RCC 7860 (cell line): Measurements from ENCODE around the gene REEP1.

Experiments
- DNase-seq: peaks from one replicate; pipeline ENCODE4 v3.0.0-alpha.2; 2015; ENCODE audit warnings: low spot score
- FAIRE-seq: peaks from 2 replicates; lab custom pipeline; 2012; peaks lifted over from hg19 to GRCh38; lab: Jason Lieb, UNC

Gene REEP1, protein sequence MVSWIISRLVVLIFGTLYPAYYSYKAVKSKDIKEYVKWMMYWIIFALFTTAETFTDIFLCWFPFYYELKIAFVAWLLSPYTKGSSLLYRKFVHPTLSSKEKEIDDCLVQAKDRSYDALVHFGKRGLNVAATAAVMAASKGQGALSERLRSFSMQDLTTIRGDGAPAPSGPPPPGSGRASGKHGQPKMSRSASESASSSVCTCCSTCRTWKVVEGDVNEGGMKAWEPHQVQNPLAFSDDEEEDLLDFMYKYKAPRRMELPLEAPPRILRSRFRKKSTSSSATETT

DNA sequence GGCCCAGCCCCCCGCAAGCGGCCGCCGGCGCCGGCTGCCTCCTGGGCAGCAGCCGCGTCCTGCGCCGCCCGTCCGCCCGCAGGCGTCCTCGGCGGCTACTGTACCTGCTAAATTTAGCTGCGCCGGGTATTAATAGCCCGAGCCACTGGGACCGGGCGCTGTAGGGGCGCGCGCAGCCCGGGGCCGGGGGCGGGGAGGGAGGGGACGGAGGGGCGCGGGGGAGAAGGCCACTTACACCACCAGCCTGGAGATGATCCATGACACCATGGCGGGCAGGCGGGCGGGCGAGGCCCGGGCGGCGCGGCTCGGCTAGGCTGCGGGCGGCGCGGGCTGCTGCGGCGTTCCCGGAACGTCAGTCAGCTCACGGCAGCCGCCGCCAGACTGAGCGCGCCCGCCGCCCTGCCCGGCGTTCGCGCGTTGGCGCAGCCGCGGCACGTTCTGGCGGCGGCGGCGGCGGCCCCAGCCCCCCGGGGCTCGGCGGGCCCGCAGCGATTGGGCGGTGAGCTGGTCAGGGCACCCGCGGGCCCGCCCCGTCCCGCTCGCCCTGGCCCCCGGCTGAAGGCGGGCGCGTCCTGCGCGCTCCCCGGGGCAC is at the start of gene REEP1:
Gene REEP1 (minus strand): TSS at position 383 of the 592 bp plus-strand sequence. CDS start 116 bp downstream, at position 267.
- DNase-seq (no peak), FAIRE-seq (no peak)

DNA sequence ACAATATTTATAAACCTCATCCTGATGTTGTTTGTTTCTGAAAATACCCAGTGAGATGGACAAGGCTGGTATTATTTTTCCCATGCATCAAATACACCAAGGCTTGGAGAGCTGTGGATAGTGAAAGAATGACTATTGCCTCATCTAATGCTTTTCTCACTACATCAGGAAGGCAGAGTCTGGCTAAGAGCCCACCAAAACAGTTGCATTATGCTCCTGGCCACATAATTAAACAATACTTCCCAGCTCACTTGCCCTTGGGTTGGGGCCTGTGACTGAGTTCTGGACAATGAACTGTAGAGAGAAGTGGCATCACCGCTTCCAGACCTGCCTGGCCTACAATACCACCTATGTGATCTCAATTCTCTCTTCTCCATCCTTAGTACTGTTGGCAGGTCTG is 46.4 kb upstream of the REEP1 start:
- FAIRE-seq, result no peak
- DNase-seq, result no peak

DNA sequence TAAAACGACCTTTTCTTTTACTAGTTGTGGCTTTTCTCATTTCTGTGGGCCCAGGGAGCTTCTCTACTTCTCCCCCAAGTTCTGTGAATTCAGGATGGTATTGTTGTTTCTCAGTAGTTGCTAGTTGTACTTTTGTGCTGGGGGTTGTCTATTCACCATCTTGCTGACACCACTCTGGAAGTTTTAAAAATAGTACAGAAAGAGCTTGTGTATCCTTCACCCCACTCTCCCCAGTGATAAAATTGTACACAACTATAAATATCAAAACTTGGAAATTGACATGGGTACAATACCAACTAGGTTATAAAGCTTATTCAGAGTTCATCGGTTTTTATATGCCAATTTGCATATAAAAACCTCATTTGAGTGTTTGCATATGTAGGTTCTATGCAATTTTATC is 45.3 kb upstream of the REEP1 start:
- no peak for FAIRE-seq
- DNase-seq, result no peak

DNA sequence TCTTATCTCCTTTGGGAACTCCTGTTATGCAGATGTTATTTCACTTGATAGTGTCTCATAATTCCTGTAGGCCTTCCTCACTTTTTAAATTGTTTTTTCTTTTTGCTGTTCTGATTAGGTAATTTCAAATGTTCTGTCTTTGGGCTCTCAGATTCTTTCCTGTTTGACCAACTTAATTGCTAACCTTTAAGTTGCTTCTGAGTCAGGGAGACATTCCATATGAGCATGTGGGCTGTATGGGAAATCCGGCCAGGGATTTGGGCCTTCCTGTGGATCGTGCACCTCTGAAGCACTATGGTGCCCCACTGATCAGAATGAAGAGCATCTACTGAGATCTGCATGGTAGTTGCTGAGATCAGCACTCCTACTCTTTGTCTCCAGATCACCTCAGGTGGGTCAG is 44.7 kb upstream of the REEP1 start:
- FAIRE-seq, result no peak
- no peak for DNase-seq

DNA sequence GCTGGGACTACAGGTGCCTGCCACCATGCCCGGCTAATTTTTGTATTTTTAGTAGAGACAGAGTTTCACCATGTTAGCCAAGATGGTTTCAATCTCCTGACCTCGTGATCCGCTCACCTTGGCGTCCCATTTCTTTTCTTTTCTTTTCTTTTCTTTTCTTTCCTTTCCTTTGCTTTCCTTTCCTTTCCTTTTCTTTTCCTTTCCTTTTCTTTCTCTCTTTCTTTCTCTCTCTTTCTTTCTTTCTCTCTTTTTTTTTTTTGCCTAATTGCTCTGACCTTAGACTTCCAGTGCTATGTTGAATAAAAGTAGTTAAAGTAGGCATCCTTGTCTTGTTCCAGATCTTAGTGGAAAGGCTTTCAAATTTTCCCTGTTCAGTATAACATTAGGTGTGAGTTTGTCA is 41.0 kb upstream of the REEP1 start:
- no peak for FAIRE-seq
- no peak for DNase-seq

DNA sequence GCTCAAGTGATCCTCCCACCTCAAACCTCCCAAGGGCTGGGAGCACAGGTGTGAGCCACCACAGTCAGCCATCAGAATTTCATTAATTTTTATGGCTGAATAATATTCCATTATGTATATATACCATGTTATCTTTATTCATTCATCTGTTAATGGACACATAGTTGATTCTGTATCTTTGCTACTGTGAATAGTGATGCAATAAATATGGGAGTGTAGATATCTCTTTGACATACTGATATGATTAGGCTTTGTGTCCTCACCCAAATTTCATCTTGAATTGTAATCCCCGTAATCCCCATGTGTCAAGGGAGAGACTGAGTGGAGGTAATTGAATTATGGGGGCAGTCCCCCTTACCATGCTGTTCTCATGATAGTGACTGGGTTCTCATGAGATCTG is 38.2 kb upstream of the REEP1 start:
- no peak for FAIRE-seq
- no peak for DNase-seq

DNA sequence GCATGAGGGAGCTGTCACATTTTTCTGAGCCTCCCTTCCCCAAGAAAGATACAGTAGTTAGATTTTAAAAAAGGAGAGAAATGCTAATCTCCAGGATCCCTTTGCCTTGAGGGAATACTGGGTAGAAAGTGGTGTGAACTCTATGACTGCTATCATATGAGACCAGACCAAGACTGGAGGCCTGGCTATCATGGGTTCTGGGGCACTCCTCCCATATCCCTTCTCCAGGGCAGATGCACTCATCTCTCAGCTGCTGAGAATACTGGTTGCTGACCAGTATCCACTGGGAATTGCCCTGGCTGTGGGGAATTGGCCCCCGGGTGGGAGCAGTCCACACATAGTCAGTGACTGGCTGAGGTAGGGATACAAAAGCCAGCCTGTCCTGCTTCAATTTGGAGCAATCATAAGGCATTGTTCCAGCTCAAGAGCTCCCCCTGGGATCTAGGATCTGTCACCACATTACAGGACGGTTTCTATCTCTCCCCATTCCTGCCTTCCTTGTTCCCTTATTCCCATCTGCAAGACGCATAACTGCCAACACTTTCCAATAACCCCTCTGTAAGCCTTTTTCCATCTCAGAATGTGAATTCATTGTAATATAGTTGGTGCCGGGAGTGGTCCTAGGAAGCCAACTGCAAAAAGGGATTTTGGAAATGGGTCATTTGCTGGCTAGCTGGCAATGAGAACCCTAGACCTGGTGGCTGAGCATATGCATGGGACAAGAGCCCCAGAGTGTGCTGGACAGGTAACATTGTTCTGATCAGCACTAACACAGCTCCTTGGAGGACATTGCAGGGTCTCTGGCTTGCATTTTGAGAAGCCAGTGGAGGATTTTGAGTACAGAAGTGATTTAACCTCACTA is 35.4 kb upstream of the REEP1 start:
- DNase-seq (peak; percentile 17), FAIRE-seq (no peak)

DNA sequence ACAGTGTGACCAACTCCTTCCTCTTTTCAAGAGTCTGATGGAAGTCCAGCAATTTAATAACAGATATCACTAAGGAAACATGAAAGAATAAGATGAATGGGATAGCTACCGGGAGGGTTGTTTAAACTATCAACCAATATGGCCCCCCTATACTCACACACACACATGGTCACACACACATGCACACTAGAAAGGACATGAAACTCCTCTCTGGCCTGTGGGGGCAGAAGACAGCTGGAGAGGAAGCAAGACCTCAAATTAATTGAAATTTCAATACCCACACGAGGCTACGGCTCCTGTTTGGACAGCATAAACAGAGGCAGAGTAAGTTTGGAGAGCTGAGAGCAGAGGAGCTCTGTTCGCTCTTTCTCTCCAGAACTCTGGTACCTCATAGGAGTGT is 34.7 kb upstream of the REEP1 start:
- no peak for DNase-seq

DNA sequence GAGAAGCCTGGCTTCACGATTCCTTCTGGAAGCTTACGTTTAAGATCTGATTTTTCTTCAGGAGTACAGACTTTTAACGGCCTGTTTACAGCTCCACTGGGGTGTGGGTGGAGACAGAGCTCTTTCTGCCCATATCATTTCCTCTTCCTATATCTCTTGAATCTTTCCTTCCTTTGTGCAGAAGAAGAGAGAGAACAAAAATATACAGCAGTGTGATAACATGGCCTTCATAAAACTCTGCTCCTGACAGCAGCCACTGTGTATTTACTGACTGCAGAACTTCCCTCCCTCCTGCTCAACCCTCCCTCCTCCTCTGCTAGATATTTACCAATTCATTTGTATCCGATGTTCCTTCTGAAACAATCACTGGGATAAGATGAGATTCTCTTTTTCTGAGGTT is 34.1 kb upstream of the REEP1 start:
- no peak for DNase-seq
- no peak for FAIRE-seq

More for the DNA sequence above, 34.7 kb upstream of the REEP1 start:
- FAIRE-seq, result no peak

DNA sequence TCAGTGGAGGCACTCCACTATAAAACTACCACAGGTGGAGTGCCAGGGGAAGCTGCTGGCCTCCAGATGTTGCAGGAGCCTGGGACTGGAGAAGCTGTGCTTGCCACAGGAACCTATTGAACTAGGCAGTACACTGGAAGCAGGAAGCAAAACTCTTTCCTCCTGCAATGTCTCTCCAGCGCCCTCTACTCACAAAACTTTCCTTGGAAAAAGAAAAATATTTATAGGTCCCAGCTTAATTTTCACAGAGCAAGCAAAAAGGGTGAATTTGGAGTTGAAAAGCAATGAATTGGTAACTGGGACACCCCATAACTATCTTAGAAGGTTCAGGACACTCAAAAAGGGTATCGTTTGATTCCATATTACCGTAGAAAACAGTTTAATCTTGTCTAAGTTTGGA is 33.2 kb upstream of the REEP1 start:
- no peak for DNase-seq
- FAIRE-seq, result no peak

DNA sequence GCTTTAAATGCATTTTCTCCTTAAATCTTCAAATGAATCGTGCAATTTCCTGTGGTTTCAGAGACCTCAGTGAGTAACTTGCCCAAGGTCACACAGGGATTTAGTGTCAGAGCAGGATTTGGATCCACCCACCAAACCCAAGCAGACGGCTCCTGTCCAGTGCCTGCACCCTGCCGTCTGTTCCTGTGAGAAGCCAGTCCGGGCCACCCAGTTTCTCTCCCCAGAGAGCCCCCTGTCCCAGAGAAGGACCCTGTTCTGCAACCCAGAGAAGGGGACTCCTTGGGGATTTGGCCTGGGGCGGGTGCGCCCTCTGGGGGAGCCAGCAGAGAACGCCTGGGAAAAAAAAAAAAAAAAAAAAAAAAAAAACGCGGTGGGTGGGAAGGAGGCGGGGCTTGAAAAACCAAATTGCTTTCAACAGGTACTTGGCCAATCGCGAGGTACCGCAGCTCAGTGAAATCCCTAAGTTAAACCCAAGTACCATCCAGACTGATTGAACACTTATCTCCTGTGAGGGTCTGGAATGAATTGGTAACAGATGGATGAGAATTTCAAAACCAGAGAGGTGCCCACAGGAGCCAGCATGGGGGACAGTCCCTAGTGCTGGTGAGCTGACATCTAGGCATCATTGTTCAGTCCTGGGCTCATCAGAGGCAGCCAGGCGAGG is 30.9 kb upstream of the REEP1 start:
- no peak for FAIRE-seq

DNA sequence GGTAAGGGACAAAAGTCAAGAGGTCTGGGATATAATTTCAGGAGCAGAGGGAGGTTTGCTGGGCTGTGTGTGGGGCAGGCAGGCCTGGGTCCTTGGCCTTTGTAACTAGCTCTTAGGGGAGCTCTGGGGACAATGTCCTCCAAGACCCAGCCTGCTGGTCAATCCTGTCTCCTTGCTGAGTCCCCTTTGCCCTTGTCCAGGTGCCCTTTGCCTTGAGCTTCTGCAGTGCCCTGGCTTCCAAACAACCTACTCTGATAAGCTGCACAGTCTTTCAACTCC is 30.0 kb upstream of the REEP1 start:
- DNase-seq (no peak), FAIRE-seq (no peak)

More for the DNA sequence above, 30.9 kb upstream of the REEP1 start:
- DNase-seq, result no peak

DNA sequence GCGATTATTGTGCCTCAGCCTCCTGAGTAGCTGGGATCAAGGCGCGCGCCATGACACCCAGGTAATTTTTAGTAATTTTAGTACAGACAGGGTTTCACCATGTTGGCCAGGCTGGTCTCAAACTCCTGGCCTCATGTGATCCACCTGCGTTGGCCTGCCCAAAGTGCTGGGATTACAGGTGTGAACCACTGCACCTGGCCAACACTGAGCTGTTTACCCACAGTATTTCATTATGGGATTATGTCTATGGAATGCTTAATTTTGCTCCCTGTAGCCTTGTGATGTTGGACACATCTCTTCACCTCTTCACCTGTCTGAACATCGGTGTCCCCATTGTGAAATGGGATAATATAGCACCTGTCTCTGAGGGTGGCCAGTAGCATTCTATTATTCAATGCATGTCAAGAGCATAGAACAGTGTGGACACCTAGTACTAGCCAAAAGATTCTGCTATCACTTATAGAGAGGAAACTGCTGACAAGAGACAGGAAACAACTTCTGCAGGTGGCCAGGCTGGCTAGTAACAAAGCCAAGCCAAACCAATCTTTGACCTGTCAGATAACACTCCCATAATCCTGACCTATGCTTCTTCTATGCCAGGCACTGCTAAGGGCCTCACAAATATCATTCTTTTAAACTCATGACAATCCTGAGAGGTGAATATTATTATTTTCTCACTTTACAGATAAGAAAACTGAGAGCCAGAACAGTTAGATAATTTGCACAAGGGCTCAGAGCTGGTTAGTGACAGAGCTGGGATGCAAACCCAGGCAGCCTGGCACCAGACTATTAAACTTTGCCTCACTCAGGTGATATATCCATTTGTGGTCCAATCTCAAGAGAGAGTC is 29.4 kb upstream of the REEP1 start:
- DNase-seq (no peak), FAIRE-seq (no peak)

DNA sequence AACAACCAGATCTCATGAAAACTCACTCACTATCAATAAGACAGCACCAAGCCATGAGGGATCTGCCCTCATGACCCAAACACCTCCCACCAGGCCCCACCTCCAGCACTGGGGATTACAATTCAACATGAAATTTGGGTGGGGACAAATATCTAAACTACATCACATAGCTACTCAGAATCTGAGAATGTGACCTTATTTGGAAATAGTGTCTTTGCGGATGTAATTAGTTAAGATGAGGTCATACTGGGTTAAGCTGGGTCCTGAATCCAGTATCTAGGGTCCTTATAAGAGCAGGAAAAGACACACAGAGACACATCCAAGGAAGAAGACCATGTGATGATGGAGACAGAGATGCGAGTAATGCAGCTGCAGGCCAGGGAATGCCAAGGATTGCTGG is 27.5 kb upstream of the REEP1 start:
- FAIRE-seq (no peak), DNase-seq (no peak)

DNA sequence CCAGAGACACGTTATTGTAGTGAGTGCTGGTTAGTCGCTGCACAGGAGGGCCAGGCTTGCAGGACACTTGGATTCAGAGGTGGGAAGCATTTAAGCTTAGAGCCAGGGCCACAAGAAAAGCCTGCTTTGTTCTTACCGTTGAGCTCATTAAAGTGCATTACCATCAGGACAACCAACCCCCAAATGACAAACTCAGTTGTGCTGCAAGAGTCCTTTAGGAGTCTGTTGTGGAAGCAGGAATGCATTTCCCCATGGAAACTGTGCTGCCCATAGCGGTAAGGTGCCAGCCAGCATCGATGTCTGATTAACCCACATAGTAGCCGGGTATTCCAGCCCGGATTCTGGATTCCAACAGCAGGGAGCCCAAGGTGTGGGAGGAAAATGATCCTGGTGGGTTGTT is 23.4 kb upstream of the REEP1 start:
- DNase-seq (no peak), FAIRE-seq (no peak)

DNA sequence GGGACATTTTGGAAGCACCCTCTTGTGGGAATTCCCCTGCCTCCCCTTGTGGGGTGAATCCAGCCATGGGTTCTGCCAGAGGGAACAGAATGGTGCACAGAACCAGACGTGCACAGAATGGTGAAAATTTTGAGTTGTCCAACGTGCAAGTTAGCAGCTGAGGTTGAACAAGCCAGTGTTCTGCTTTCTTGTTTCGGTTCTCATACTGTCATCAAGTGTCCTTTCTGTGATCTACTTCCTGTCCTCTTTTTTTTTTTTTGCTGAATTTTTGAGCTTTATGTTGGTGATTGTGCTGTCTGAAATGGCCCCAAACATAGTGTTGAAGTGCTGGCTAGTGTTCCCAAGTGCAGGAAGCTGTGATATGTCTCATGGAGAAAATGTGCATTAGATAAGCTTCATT is 21.5 kb upstream of the REEP1 start:
- no peak for FAIRE-seq

DNA sequence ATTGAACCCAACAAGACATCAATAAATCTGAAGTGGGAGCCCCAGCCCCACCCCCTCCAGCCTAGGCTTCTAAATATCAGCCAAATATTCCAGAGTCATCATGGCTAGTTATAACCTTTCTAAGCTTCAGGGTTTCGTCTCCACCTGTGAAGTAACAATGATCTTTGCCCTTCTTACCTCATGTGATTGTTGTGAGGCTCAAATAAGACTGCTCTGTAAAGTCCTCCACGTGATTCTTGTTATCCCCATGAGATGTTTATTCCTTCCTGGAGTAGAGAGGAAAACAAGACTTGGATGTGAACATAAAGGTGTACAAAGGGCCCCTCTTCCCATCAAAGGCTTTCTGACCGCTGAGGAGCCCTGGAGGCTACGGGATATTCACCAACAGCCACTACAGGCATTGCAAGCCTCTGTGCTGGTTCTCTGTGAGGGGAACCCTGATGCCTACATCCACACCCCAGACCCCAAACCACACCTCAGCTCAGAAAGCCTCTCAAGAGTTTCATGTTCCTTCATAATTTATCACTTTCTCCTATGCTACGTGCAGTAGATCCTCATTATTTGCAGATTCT is 20.1 kb upstream of the REEP1 start:
- FAIRE-seq (no peak), DNase-seq (no peak)

More for the DNA sequence above, 21.5 kb upstream of the REEP1 start:
- DNase-seq, result no peak

DNA sequence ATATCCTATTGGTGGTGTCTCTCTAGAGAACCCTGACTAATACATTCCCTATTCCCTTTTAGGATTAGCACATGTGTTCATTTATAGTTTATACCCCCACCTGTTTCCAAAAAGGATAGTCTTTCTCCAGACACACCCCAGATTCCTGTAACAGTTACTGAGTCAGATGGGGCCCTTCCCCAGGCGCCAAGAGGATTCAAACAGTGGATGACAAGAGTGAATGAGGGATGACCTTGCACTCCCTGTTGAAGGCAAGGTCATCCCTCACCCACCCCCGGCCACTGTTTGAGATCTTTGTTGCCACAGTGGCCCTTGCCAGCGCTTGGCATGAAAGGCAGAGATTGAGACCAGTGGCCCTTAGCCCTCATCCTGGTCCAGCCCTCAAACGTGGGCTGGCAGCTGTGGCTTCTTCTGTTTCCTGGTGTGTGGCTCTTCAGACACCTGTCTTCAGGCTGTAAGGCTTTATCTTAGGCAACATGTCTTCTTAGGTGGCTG is 15.3 kb upstream of the REEP1 start:
- no peak for FAIRE-seq
- DNase-seq, result no peak

DNA sequence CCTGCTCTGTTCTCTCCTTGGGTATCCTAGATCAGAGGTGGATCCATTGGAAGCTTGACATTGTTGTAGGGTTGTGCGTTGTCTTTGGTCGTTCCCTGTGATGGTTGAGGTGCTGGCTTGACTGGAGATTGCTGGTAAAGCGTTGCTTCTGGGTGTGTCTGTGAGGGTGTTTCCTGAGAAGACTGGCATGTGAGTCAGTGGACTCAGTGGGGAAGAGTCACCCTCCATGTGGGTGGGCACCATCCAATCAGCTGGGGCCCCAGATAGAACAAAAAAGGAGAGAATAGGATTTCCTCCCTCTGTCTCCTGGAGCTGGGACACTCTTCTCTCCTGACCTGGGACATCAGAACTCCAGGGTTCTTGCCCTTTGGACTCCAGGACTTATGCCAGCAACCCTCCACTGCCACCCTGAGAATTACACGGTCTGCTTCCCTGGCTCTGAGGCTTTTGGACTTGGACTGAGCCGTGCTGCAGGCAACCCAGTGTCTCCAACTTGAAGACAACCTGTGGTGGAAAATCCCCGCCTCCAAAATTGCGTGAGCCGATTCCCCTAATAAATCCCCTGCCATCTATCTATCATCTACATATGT is 14.8 kb upstream of the REEP1 start:
- DNase-seq (no peak), FAIRE-seq (no peak)

DNA sequence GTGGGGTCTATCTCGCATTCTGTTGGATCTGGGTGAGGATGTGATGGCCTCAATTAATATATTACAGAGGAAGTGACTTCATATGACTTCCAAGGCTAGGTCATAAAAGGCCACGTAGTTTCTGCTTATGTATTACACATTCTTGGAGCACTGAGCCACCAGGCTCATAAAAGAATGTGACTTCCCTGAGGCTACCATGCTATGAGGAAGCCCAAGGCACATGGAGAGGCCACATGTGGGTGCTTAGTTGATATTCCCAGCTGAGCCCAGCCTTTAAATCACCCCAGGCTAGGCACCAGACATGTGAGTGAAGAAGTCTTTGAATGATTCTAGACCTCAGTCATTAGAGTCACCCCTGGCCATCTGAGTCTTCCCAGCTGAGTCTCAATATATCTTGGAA is 13.3 kb upstream of the REEP1 start:
- DNase-seq (no peak), FAIRE-seq (no peak)
